Gastrocnemius medialis (tissue), 4 donors: ENCODE results near the gene SSTR5.

Experiments used
- POLR2A ChIP-seq, 2 donors: fragments of 450-650 bp; IDR thresholded peaks; one replicate each; pipeline ENCODE4 v1.6.1; 2017; ENCODE audit warnings: antibody characterized with exemption in 2 of 2, mild to moderate bottlenecking in 2 of 2, moderate library complexity in 2 of 2
- TF ChIP-seq, protein P1 (sequence below), 5 experiments: fragments of 450-650 bp in 3 of 5; fragments of 200-600 bp in 2 of 5; sonication (generic) in 2 of 5; IDR thresholded peaks in 4 of 5; conservative IDR thresholded peaks in 1 of 5; 1 replicate in 4 of 5; 2 replicates in 1 of 5; pipeline ENCODE4 v1.5.1; 2016 to 2019; ENCODE audit warnings: antibody characterized with exemption in 5 of 5, mild to moderate bottlenecking in 3 of 5, moderate library complexity in 3 of 5

GRCh38 chr16:1031666-1032065 is 40.9 kb upstream of the SSTR5 start:
- TF ChIP-seq, protein P1, sequence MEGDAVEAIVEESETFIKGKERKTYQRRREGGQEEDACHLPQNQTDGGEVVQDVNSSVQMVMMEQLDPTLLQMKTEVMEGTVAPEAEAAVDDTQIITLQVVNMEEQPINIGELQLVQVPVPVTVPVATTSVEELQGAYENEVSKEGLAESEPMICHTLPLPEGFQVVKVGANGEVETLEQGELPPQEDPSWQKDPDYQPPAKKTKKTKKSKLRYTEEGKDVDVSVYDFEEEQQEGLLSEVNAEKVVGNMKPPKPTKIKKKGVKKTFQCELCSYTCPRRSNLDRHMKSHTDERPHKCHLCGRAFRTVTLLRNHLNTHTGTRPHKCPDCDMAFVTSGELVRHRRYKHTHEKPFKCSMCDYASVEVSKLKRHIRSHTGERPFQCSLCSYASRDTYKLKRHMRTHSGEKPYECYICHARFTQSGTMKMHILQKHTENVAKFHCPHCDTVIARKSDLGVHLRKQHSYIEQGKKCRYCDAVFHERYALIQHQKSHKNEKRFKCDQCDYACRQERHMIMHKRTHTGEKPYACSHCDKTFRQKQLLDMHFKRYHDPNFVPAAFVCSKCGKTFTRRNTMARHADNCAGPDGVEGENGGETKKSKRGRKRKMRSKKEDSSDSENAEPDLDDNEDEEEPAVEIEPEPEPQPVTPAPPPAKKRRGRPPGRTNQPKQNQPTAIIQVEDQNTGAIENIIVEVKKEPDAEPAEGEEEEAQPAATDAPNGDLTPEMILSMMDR (IDR thresholded peaks at IDR 0.05 in 4 of 5, conservative IDR thresholded peaks at IDR 0.05 in 1 of 5), result no peak
- no peak for TF ChIP-seq POLR2A (IDR thresholded peaks at IDR 0.05)
